Measurements from ENCODE around the gene CDKN2C.
"Not testable (repeated sequence)": the region's sequence is repeated elsewhere in the genome, so short reads cannot be mapped to it uniquely, and the experiment has no call there.

The CDKN2C gene

GRCh38 chr1:50992532-50993318 lies 22.7 kb downstream of the CDKN2C start:
- CTCF ChIA-PET, result no interaction called here
- no peak for DNase-seq (ENCODE audit: extremely low spot score)
- POLR2A ChIA-PET, result interaction anchor here (1.0 kb wide), 1 partner anchor 23 kb away, joined by 3 read pairs; the partner anchor contains the start of gene CDKN2C
- TF ChIP-seq LEF1 (IDR thresholded peaks at IDR 0.05; ENCODE audit: borderline replicate concordance) (no peak), NFRKB (IDR thresholded peaks at IDR 0.05) (no peak), L3MBTL2 (conservative IDR thresholded peaks at IDR 0.05) (no peak), BHLHE40 (IDR thresholded peaks at IDR 0.05; ENCODE audit: borderline replicate concordance) (no peak), CTBP1 (IDR thresholded peaks at IDR 0.05; ENCODE audit: borderline replicate concordance) (no peak), ELF4 (IDR thresholded peaks at IDR 0.05) (no peak), TARDBP (IDR thresholded peaks at IDR 0.05) (no peak), PKNOX1 (IDR thresholded peaks at IDR 0.05) (no peak), ARNT (IDR thresholded peaks at IDR 0.05) (no peak), FOXA1 (IDR thresholded peaks at IDR 0.05) (no peak), SP1 (IDR thresholded peaks at IDR 0.05) (no peak), HDGF (IDR thresholded peaks at IDR 0.05; ENCODE audit: borderline replicate concordance) (no peak), FOXM1 (IDR thresholded peaks at IDR 0.05; ENCODE audit: borderline replicate concordance) (no peak)

- no peak for DNase-seq (ENCODE audit: extremely low spot score)
- ChIA-PET POLR2A (no interaction called here), CTCF (no interaction called here)
- TF ChIP-seq ARNT (IDR thresholded peaks at IDR 0.05) (no peak), HDGF (IDR thresholded peaks at IDR 0.05; ENCODE audit: borderline replicate concordance) (no peak), FOXK2 (IDR thresholded peaks at IDR 0.05) (no peak), SUZ12 (IDR thresholded peaks at IDR 0.05) (no peak), TARDBP (IDR thresholded peaks at IDR 0.05) (no peak), FOXM1 (IDR thresholded peaks at IDR 0.05; ENCODE audit: borderline replicate concordance) (no peak), CTBP1 (IDR thresholded peaks at IDR 0.05; ENCODE audit: borderline replicate concordance) (no peak), BHLHE40 (IDR thresholded peaks at IDR 0.05; ENCODE audit: borderline replicate concordance) (no peak), L3MBTL2 (conservative IDR thresholded peaks at IDR 0.05) (no peak), LEF1 (IDR thresholded peaks at IDR 0.05; ENCODE audit: borderline replicate concordance) (no peak), PKNOX1 (IDR thresholded peaks at IDR 0.05) (no peak), SP1 (IDR thresholded peaks at IDR 0.05) (no peak), NFRKB (IDR thresholded peaks at IDR 0.05) (no peak), ZNF384 (IDR thresholded peaks at IDR 0.05) (no peak), ELF4 (IDR thresholded peaks at IDR 0.05) (no peak), FOXA1 (IDR thresholded peaks at IDR 0.05) (no peak)
Observed at GRCh38 chr1:50993645-50994044, 23.6 kb downstream of the CDKN2C start.

- ChIA-PET POLR2A (no interaction called here), CTCF (no interaction called here)
- TF ChIP-seq TARDBP (IDR thresholded peaks at IDR 0.05) (no peak), ARNT (IDR thresholded peaks at IDR 0.05) (no peak), FOXK2 (IDR thresholded peaks at IDR 0.05) (no peak), ELF4 (IDR thresholded peaks at IDR 0.05) (no peak), NFRKB (IDR thresholded peaks at IDR 0.05) (no peak), SUZ12 (IDR thresholded peaks at IDR 0.05) (no peak), L3MBTL2 (conservative IDR thresholded peaks at IDR 0.05) (no peak), HDGF (IDR thresholded peaks at IDR 0.05; ENCODE audit: borderline replicate concordance) (no peak), SP1 (IDR thresholded peaks at IDR 0.05) (no peak)
- DNase-seq (ENCODE audit: extremely low spot score), result no peak
Observed at GRCh38 chr1:50994997-50995396, 25.0 kb downstream of the CDKN2C start.

- POLR2A ChIA-PET, result no interaction called here
- TF ChIP-seq TARDBP (IDR thresholded peaks at IDR 0.05), result no peak
- no peak for TF ChIP-seq L3MBTL2 (conservative IDR thresholded peaks at IDR 0.05)
- no peak for TF ChIP-seq FOXK2 (IDR thresholded peaks at IDR 0.05)
- TF ChIP-seq BHLHE40 (IDR thresholded peaks at IDR 0.05; ENCODE audit: borderline replicate concordance), result no peak
- no peak for TF ChIP-seq NFRKB (IDR thresholded peaks at IDR 0.05)
- no peak for TF ChIP-seq FOXM1 (IDR thresholded peaks at IDR 0.05; ENCODE audit: borderline replicate concordance)
- TF ChIP-seq HDGF (IDR thresholded peaks at IDR 0.05; ENCODE audit: borderline replicate concordance), result no peak
- no peak for TF ChIP-seq SP1 (IDR thresholded peaks at IDR 0.05)
- TF ChIP-seq SUZ12 (IDR thresholded peaks at IDR 0.05), result no peak
- no peak for TF ChIP-seq LEF1 (IDR thresholded peaks at IDR 0.05; ENCODE audit: borderline replicate concordance)
- no peak for TF ChIP-seq ZNF384 (IDR thresholded peaks at IDR 0.05)
- TF ChIP-seq ELF4 (IDR thresholded peaks at IDR 0.05), result no peak
- TF ChIP-seq ARNT (IDR thresholded peaks at IDR 0.05), result no peak
- no peak for TF ChIP-seq CTBP1 (IDR thresholded peaks at IDR 0.05; ENCODE audit: borderline replicate concordance)
- no peak for TF ChIP-seq FOXA1 (IDR thresholded peaks at IDR 0.05)
- no peak for TF ChIP-seq PKNOX1 (IDR thresholded peaks at IDR 0.05)
- CTCF ChIA-PET, result no interaction called here
- DNase-seq (ENCODE audit: extremely low spot score), result no peak
Observed at GRCh38 chr1:50995651-50996050, 25.6 kb downstream of the CDKN2C start.

GRCh38 chr1:50996083-50996482 lies 26.0 kb downstream of the CDKN2C start:
- no peak for TF ChIP-seq L3MBTL2 (conservative IDR thresholded peaks at IDR 0.05)
- no peak for TF ChIP-seq SP1 (IDR thresholded peaks at IDR 0.05)
- ChIA-PET CTCF (no interaction called here), POLR2A (no interaction called here)
- no peak for DNase-seq (ENCODE audit: extremely low spot score)

- DNase-seq (ENCODE audit: extremely low spot score); POLR2A ChIA-PET; CTCF ChIA-PET: not testable (repeated sequence)
Observed at GRCh38 chr1:50999375-50999774, 29.3 kb downstream of the CDKN2C start.
